Mammary epithelial cell (primary cell): Measurements from ENCODE around the gene SGF29.

Source experiments
- CTCF ChIP-seq, 2 donors: IDR thresholded peaks in 1 of 2; conservative IDR thresholded peaks in 1 of 2; 2 replicates each; pipeline ENCODE4 v1.5.1; 2011 to 2012; ENCODE audit warnings: inconsistent platforms in 2 of 2, low read length in 2 of 2, mild to moderate bottlenecking in 2 of 2, control low read depth in 1 of 2, low read depth in 1 of 2; ENCODE audit not compliant: insufficient read depth in 1 of 2; ENCODE audit errors: extremely low read depth in 1 of 2
- EZH2 ChIP-seq: IDR thresholded peaks from 2 replicates; pipeline ENCODE4 v1.6.1; 2012; ENCODE audit warnings: low read length, inconsistent platforms, borderline replicate concordance

DNA sequence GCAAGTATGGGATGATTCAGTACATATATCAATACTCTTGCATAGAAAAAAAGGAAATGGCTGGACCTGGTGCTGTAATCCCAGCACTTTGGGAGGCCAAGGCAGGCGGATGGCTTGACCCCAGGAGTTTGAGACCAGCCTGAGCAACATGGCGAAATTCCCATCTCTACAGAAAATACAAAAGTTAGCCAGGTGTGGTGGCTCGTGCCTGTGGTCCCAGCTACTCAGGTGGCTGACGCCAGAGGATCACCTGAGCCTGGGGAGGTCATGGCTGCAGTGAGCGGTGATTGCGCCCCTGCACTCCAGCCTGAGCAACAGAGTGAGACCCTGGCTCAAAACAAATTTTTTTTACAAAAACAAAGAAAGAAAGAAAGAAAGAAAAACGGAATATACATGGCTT is 7.1 kb upstream of the SGF29 start:
- TF ChIP-seq CTCF (conservative IDR thresholded peaks at IDR 0.05 in 1 of 2, IDR thresholded peaks at IDR 0.05 in 1 of 2; ENCODE audit: extremely low read depth in 1 of 2, insufficient read depth in 1 of 2, low read depth in 1 of 2, low read length in 2 of 2), result no peak
- no peak for TF ChIP-seq EZH2
